NCI-H82 treated with DMSO at 0.1 percent for 48 hours (cell line): ENCODE data around the gene AAMDC.
"Not testable (repeated sequence)": the region's sequence is repeated elsewhere in the genome, so short reads cannot be mapped to it uniquely, and the experiment has no call there.

ENCODE experiments used
- DNase-seq: peaks from one replicate; lab custom pipeline; 2025; ENCODE audit not compliant: unreplicated experiment; lab: John Stamatoyannopoulos, UW

AAMDC gene

GRCh38 chr11:77819921-77820564, 901 bp upstream of the AAMDC start:
- no peak for DNase-seq

GRCh38 chr11:77821349-77821851, 456 bp downstream of the AAMDC start:
- no peak for DNase-seq

- not testable (repeated sequence) for DNase-seq
These were observed 1.2 kb downstream of the AAMDC start for GRCh38 chr11:77822126-77822525.

DNA sequence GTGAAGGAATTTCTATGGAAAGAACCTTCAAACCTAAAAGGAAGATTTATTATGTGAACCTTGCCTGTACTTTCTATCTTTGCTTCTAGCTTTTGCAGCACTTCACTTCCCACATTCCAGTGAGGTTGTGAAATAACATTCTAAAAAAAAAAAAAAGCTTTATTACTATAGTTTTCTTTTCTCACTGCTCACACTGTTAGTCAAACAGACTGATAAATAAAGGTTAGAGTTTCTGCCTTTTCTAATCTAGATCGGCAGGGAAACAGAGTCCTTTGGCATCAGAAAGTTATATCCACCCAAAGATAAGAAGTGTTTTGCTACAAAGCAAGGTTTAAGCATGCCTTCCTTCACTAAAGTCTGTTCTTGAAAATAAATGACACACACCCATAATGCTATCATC, 2.8 kb downstream of the AAMDC start:
- DNase-seq, result no peak

DNA sequence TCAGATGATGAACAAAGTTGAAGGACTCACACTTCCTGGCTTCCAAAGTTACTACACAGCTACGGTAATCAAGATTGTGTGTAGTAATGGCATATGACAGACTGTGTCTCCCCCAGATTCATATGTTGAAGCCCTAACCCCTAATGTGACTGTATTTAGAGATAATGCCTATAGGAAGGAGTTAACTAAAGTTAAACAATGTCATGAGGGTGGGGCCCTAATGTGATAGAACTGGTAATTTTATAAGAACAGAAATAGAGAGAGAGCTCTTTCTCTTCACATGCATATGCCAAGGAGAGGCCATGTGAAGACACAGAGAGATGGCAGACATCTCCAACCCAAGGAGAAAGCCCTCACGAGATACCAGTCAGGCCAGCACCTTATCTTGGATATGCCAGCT, 8.0 kb downstream of the AAMDC start:
- no peak for DNase-seq

DNA sequence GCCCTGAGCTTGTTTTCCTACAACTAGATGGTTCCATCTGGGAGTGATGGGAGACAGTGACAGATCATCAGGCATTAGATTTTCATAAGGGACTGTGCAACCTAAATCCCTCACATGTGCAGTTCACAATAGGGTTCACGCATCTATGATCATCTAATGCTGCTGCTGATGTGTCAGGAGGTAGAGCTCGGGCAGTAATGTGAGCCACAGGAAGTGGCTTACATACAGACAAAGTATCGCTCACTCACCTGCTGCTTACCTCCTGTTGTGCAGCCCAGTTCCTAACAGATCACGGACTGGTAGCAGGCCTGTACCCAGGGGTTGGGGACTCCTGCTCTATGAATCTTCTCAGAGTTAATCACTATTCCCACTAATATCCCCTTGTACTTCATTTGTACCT, 12.4 kb downstream of the AAMDC start:
- DNase-seq, result no peak

DNA sequence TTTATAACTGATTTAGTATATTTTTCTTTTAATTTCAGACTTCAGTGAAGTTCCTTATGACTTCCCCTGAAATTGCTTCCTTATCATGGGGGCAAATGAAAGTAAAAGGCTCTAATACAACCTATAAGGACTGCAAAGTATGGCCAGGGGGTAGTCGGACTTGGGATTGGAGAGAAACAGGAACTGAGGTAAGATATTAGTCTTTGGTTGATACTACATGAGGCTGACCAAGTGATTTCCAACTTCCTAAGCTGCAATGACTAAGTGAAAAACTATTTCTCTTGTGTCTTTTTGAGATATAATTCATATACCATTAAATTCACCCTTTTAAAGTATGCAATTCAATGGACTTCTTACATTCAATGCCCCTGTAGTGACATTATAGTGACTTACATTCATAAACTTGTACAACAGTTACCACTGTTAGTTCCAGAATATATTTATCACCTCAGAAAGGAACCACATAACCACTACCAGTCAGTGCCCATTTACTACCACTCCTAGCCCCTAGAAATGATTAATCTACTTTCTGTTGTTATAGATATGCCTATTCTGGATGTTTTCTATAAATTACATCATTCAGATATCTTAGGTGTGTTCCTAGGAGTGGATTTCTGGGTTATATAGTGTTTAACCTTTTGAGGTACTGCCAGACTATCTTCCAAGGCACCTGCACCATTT, 21.6 kb downstream of the AAMDC start:
- DNase-seq, result no peak

DNA sequence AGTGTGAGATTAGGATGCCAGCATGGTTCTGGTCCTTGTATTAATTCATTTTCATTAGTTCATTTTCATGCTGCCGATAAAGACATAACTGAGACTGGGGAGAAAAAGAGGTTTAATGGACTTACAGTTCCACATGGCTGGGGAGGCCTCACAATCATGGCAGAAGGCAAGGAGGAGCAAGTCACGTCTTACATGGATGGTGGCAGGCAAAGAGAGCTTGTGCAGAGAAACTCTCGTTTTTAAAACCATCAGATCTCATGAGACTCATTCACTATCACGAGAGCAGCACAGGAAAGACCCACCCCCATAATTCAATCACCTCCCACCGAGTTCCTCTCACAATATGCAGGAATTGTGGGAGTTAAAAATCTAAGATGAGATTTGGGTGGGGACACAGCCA, 22.8 kb downstream of the AAMDC start:
- DNase-seq, result not testable (repeated sequence)

- no peak for DNase-seq
These were observed 30.6 kb downstream of the AAMDC start for GRCh38 chr11:77851503-77851902.

GRCh38 chr11:77854838-77855237, 33.9 kb downstream of the AAMDC start:
- no peak for DNase-seq

- DNase-seq, result not testable (repeated sequence)
These were observed 37.0 kb downstream of the AAMDC start for GRCh38 chr11:77857906-77858457.

DNA sequence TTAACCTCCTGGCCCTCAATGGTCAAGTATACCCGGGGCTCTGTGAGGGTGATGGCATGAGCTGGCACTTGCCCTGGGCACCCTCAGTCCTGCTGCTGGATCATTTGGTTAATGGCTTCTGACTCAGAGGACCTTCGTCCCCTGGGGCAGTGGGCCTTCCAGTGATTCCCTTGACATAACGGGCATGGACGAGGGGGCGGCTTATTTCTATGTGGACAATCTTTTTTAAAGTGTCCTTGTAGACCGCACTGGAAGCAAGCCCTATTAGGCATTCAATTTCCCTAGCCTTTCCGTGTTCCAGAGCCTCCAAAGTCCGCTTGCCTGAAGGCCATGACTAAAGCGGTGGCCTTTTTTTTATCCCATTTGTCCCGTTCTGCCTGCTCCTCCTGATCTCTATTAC, 40.5 kb downstream of the AAMDC start:
- DNase-seq, result not testable (repeated sequence)

DNA sequence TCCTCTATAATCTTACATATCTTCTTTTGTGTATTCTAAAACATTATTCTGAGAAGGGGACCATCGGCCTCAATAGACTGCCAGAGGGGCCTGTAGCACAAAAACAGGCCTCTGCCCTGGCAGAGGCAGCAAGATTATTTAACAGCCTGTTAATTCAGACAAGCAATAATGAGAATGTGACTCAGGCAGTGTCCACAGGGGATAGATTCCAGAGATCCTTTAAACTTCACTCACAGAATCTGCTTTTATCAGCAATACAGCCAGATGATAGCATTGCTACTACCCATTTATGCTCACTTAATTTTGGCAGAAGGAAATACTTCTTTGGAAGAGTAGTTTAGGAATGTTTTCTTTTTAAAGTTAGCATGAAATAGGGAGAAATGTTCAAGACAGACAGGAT, 44.9 kb downstream of the AAMDC start:
- no peak for DNase-seq

- peak; percentile 32 for DNase-seq
These were observed 45.4 kb downstream of the AAMDC start for GRCh38 chr11:77866336-77866735.

GRCh38 chr11:77868744-77869143, 47.8 kb downstream of the AAMDC start:
- no peak for DNase-seq

DNA sequence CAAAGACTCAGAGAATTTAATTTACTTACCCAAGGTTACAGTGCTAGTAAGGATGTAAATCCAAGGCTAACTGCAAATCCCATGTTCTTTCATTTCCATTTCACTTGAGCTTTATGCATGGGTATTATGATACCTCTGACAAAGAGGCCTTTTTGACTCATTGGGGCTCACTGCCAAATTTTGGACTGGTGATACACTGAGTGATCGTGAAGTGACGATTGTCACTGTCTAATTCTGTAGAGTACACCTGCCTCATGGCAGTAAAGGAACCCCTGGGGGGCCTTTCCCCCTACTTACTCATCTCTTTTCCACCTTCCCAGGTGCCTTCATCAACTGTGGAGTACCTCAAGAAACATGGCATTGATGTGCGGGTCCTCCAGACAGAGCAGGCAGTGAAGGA, 50.9 kb downstream of the AAMDC start:
- DNase-seq, result no peak

DNA sequence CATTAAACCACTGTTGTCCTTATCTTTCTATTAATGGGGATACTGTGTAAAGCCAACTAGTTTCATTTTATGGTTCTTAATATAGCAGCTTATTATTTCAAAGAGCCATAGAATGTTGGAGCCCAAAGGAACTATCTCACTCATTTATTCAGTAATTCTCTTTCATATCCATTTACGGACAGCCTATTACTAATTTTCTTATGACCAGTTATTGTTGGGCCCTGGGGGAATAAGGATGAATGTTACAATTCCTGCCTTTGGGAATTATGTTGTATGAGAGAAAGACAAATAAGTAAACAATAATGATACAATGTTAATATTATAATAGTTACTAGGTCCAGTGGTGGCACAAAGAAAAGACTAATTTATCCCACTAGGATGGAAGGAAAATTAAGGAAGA, 52.4 kb downstream of the AAMDC start:
- no peak for DNase-seq

DNA sequence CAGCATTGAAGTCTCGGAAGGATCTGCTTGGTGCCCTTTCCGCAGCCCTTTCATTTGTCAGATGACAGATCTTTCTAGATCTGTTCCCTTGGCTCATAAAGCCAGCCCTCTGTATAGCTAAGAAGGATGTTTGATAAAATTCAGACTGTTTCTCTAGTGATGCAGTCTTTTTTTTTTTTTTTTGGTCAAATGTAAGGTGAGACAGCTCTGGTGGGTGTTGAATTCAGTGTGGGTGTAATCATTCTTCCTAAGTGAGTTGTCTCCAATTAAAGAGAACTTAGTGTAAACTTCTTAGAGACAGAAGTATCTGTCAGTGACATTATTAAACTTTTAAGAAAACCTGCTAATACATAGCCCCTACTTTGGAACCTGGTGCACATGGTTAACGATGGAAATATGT, 53.3 kb downstream of the AAMDC start:
- DNase-seq, result no peak

GRCh38 chr11:77876045-77876444, 55.1 kb downstream of the AAMDC start:
- no peak for DNase-seq

DNA sequence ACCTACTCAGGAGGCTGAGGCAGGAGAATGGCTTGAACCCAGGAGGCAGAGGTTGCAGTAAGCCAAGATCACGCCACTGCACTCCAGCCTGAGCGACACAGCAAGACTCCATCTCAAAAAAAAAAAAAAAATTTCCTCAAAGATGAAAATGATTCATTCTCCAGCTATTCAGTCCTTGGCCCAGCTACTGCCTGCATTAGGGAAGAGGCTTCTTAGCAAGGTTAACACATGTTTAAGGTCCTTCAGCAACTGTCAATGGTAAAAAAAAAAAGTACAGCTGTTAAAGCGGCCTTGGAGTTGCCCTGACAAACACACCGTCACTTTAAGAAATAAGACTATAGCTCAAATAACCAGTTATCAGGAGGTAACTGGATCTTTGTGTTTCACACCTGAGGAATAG, 57.3 kb downstream of the AAMDC start:
- DNase-seq, result not testable (repeated sequence)

DNA sequence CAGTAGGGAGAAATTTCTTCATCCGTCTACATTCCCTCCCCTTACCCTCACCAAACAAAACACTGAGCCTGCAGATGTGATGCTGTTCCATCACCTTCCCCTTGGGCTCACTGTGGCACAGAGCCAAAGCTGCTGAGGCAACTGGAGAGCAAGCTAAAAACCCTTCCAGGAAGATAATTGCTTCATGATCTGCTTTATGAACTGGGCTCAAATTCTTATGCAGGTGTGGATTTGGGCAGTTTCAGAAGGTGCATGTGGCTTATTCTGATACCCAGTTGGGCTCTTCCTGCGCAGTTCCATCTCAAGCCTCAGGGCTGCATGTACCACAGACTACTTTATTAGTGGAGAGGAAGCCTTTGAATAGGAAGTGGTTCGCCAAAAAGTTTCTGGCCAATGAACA, 58.3 kb downstream of the AAMDC start:
- no peak for DNase-seq

GRCh38 chr11:77882396-77882795, 61.5 kb downstream of the AAMDC start:
- DNase-seq, result no peak
